K562 (cell line): Measurements from ENCODE around the gene TANC1. TPM values are rescaled to one million over a fixed set of nuclear protein-coding genes. Genes with fewer than 3 reads are reported as not detected.

Experiments used
- ATAC-seq: fragments of 200-7000 bp; cut with Tn5 transposase; 3 replicates; pipeline ENCODE4 v1.9.1; 2020; ENCODE audit warnings: moderate library complexity
- BruUV-seq: library from RNA; stranded (reverse); fragments of 400-500 nt; replicated peaks from 2 replicates; lab custom pipeline; 2021; lab: Mats Ljungman, UMichigan
- CTCF ChIA-PET: fragments of 300-600 bp; formaldehyde crosslinking; extraction: SDS; loops from one replicate; lab custom pipeline; 2021; ENCODE audit warnings: low intra/inter-chr PET ratio; lab: Yijun Ruan, JAX
- POLR2A ChIA-PET: fragments of 300-600, 350-650 bp; sonication (Branson Sonifier 250); formaldehyde crosslinking; extraction: SDS; loops from one replicate; lab custom pipeline; 2021; ENCODE audit warnings: antibody characterized with exemption, inconsistent platforms; lab: Yijun Ruan, JAX
- DNase-seq, 4 experiments: peaks; one replicate each; pipeline versions ENCODE4 v3.0.0 to v3.0.0-alpha.2; 2011 to 2018; ENCODE audit warnings: low spot score in 3 of 4, mixed read lengths in 3 of 4; ENCODE audit errors: extremely low read depth in 1 of 4
- FAIRE-seq: peaks from 2 replicates; lab custom pipeline; 2011; peaks lifted over from hg19 to GRCh38; lab: Jason Lieb, UNC
- H2AFZ ChIP-seq: 2 replicates; pipeline ENCODE4 v1.6.0; 2011; ENCODE audit warnings: low read depth, low read length, control low read depth, inconsistent platforms
- H3K27ac ChIP-seq: fragments of 200-600 bp; 3 replicates; pipeline ENCODE4 v1.8.0; 2011; ENCODE audit warnings: low read depth, mild to moderate bottlenecking, control low read depth, inconsistent platforms, low read length, moderate library complexity, mixed read lengths; ENCODE audit errors: extremely low read depth
- H3K27me3 ChIP-seq, 2 experiments: fragments of 300-600 bp in 1 of 2; 2 replicates in 1 of 2; 3 replicates in 1 of 2; pipeline versions ENCODE4 v1.6.0 to v1.8.0; 2011; ENCODE audit warnings: inconsistent platforms in 2 of 2, low read length in 2 of 2, mild to moderate bottlenecking in 1 of 2, mixed read lengths in 1 of 2, moderate library complexity in 1 of 2; ENCODE audit not compliant: control insufficient read depth in 2 of 2, insufficient read depth in 2 of 2
- H3K36me3 ChIP-seq: fragments of 300-600 bp; 3 replicates; pipeline ENCODE4 v1.8.0; 2011; ENCODE audit warnings: mild to moderate bottlenecking, low read length, inconsistent platforms; ENCODE audit not compliant: control insufficient read depth, insufficient read depth
- H3K4me1 ChIP-seq, 2 experiments: fragments of 200-600 bp in 1 of 2; replicated peaks in 1 of 2; 2 replicates in 1 of 2; 3 replicates in 1 of 2; pipeline versions ENCODE4 v1.5.1 to v1.8.0; 2011; ENCODE audit warnings: inconsistent platforms in 2 of 2, low read length in 2 of 2, mild to moderate bottlenecking in 1 of 2, mixed read lengths in 1 of 2, moderate library complexity in 1 of 2; ENCODE audit not compliant: control insufficient read depth in 2 of 2, insufficient read depth in 2 of 2
- H3K4me2 ChIP-seq: 2 replicates; pipeline ENCODE4 v1.6.1; 2011; ENCODE audit warnings: low read length, control low read depth, inconsistent platforms, mixed read lengths; ENCODE audit not compliant: insufficient read depth
- H3K4me3 ChIP-seq: fragments of 200-600 bp; sonication (generic), shearing (Covaris generic); 2 replicates; pipeline ENCODE4 v1.5.1; 2016; ENCODE audit warnings: control low read depth, inconsistent platforms
- H3K79me2 ChIP-seq: fragments of 200-600 bp; 3 replicates; pipeline ENCODE4 v1.8.0; 2011; ENCODE audit warnings: low read length, inconsistent platforms; ENCODE audit not compliant: control insufficient read depth, insufficient read depth
- H3K9ac ChIP-seq, 2 experiments: 2 replicates each; pipeline versions ENCODE4 v1.6.0 to v1.6.1; 2011; ENCODE audit warnings: low read depth in 2 of 2, low read length in 2 of 2, control low read depth in 1 of 2, inconsistent platforms in 1 of 2, mild to moderate bottlenecking in 1 of 2, mixed read lengths in 1 of 2; ENCODE audit not compliant: insufficient read depth in 1 of 2
- H3K9me1 ChIP-seq: one replicate; pipeline ENCODE4 v1.6.0; 2011; ENCODE audit warnings: inconsistent platforms, mild to moderate bottlenecking, low read length, moderate library complexity; ENCODE audit not compliant: control insufficient read depth, insufficient read depth
- H3K9me3 ChIP-seq: replicated peaks from 2 replicates; pipeline ENCODE4 v1.5.1; 2011; ENCODE audit warnings: low read depth, low read length, inconsistent platforms; ENCODE audit not compliant: control insufficient read depth, insufficient read depth
- H4K20me1 ChIP-seq: replicated peaks from 2 replicates; pipeline ENCODE4 v1.6.1; 2011; ENCODE audit warnings: low read length, inconsistent platforms, mixed read lengths; ENCODE audit not compliant: control insufficient read depth, insufficient read depth
- EHMT2 ChIP-seq: fragments of 450-650 bp; IDR thresholded peaks from 2 replicates; pipeline ENCODE4 v1.6.1; 2018; ENCODE audit warnings: antibody characterized with exemption
- NCOA1 ChIP-seq: fragments of 450-650 bp; IDR thresholded peaks from 2 replicates; pipeline ENCODE4 v1.6.1; 2016; ENCODE audit warnings: low read depth
- POLR2G ChIP-seq: fragments of 200-400 bp; formaldehyde crosslinking; IDR thresholded peaks from 2 replicates; pipeline ENCODE4 v1.6.1; 2017; ENCODE audit warnings: low read depth, mild to moderate bottlenecking, antibody characterized with exemption, low read length, moderate library complexity
- WGBS: fragments of 100-300 bp; shearing (Covaris generic); methylation state at CpG from one replicate; pipeline ENCODE4 v1.1.6; 2016; ENCODE audit warnings: low coverage, mixed read lengths; ENCODE audit not compliant: insufficient coverage; ENCODE audit errors: missing lambda C conversion rate; 5-methylcytosine and 5-hydroxymethylcytosine counted together
- in situ Hi-C: fragments of 300-500 bp; cut with MboI; formaldehyde crosslinking; loops from 4 replicates; pipeline ENCODE4 v1.15.0; 2018; ENCODE audit warnings: inconsistent platforms, mixed read lengths
- intact Hi-C: fragments of 100-400 bp; cut with micrococcal nuclease; formaldehyde crosslinking; loops from 2 replicates; pipeline ENCODE4 v1.14.2; 2022
- polyA plus RNA-seq, 8 experiments: library from polyadenylated mRNA; depleted of rRNA in 4 of 8; stranded (reverse) in 5 of 8; unstranded in 3 of 8; fragments of >200 nt; fragmentation: Nextera tagmentation in 2 of 8; fragmentation: Illumina TruSeq in 1 of 8; extraction: Ambion mirVana in 2 of 8; extraction: Trizol in 1 of 8; gene quantifications; 2 replicates each; pipeline versions ENCODE4 v1.2.1 to v1.2.3, GENCODE V29; 2011 to 2014; ENCODE audit warnings: inconsistent platforms in 1 of 8, missing spikeins in 1 of 8
- total RNA-seq, 7 experiments: library from RNA; depleted of rRNA in 6 of 7; stranded (reverse); fragments of >200 nt in 6 of 7; fragmentation: Illumina TruSeq in 2 of 7; extraction: Trizol in 2 of 7; gene quantifications; 2 replicates each; pipeline versions ENCODE4 v1.2.1 to v1.2.3, GENCODE V29; 2011 to 2021; ENCODE audit warnings: low replicate concordance in 1 of 7
- TF ChIP-seq, protein P1 (sequence below): fragments of 450-650 bp; IDR thresholded peaks from 2 replicates; pipeline ENCODE4 v1.6.1; 2018; ENCODE audit not compliant: partially characterized antibody

TANC1 gene
- total and polyA plus RNA-seq, 9 of the 15 experiments (the other 6 are each of a cell fraction or from before 2014, with no cell fraction given) = under 0.01 to 0.20 (median 0.07) TPM; not detected in 1

DNA sequence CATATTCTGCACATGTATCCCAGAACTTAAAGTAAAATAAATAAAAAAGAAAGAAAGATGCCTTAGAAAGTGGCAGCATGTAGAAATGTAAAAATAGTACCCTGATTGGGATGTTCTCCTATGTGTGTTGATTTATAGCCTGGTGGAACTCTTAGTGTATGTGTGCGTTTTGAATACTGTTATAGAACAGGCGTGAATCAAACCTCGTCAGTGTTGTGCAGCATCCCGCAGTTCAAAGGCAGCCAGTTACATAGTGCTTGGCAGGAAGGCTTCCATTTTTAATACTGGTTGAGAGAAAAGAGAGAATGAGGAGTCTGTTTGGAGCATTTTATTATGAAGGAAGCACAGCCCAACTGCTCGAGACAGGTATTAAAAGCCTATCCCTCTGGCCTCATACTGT is 49.4 kb downstream of the TANC1 start:
- intact Hi-C loops (no loop called here), in situ Hi-C loops (no loop called here)
- ChIA-PET CTCF (no interaction called here), POLR2A (no interaction called here)
- no peaks in the 10 kb centered on the region for H3K36me3 ChIP-seq
- H3K27ac ChIP-seq = no peak overlapping the region
- no peak overlapping the region for H2AFZ ChIP-seq
- peaks cover 0 to 4% of the 10 kb centered on the region in 2 experiments; a peak in 4 of 5 replicates for H3K27me3 ChIP-seq
- 0% methylated on average over 5 of the region's 5 CpGs for WGBS
- TF ChIP-seq NCOA1 (no peak), POLR2G (no peak), EHMT2 (no peak)
- TF ChIP-seq, protein P1, sequence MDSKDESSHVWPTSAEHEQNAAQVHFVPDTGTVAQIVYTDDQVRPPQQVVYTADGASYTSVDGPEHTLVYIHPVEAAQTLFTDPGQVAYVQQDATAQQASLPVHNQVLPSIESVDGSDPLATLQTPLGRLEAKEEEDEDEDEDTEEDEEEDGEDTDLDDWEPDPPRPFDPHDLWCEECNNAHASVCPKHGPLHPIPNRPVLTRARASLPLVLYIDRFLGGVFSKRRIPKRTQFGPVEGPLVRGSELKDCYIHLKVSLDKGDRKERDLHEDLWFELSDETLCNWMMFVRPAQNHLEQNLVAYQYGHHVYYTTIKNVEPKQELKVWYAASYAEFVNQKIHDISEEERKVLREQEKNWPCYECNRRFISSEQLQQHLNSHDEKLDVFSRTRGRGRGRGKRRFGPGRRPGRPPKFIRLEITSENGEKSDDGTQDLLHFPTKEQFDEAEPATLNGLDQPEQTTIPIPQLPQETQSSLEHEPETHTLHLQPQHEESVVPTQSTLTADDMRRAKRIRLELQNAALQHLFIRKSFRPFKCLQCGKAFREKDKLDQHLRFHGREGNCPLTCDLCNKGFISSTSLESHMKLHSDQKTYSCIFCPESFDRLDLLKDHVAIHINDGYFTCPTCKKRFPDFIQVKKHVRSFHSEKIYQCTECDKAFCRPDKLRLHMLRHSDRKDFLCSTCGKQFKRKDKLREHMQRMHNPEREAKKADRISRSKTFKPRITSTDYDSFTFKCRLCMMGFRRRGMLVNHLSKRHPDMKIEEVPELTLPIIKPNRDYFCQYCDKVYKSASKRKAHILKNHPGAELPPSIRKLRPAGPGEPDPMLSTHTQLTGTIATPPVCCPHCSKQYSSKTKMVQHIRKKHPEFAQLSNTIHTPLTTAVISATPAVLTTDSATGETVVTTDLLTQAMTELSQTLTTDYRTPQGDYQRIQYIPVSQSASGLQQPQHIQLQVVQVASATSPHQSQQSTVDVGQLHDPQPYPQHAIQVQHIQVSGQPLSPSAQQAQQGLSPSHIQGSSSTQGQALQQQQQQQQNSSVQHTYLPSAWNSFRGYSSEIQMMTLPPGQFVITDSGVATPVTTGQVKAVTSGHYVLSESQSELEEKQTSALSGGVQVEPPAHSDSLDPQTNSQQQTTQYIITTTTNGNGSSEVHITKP = no peak
- peaks cover 6% of the 10 kb centered on the region; the same call in 1 of the 2 replicates for H3K9me3 ChIP-seq
- H3K4me1 ChIP-seq = no peaks in the 10 kb centered on the region
- H3K4me2 ChIP-seq = no peak overlapping the region
- FAIRE-seq (no peak), ATAC-seq (no peak), DNase-seq (no peak)
- no peaks in the 10 kb centered on the region for H3K9me1 ChIP-seq
- no peaks in the 10 kb centered on the region for H4K20me1 ChIP-seq
- H3K79me2 ChIP-seq = no peaks in the 10 kb centered on the region
- no peak overlapping the region for H3K9ac ChIP-seq
- no TSS peak for BruUV-seq
- H3K4me3 ChIP-seq = no peak overlapping the region
